SU-DHL-6 (cell line): ENCODE measurements around the gene TCEAL9.

ENCODE experiments used
- H2AFZ ChIP-seq: fragments of 200-600 bp; sonication (generic); 2 replicates; pipeline ENCODE4 v1.6.1; 2014; ENCODE audit warnings: low read depth, mild to moderate bottlenecking, moderate library complexity, mixed read lengths, antibody characterized with exemption, low read length; ENCODE audit not compliant: severe bottlenecking
- H3F3A ChIP-seq: fragments of 200-600 bp; shearing (Covaris generic); 2 replicates; pipeline ENCODE4 v1.6.0; 2016; ENCODE audit warnings: antibody characterized with exemption, mild to moderate bottlenecking; ENCODE audit not compliant: insufficient read depth
- H3K27ac ChIP-seq: fragments of 200-600 bp; sonication (generic); 2 replicates; pipeline ENCODE4 v1.5.1; 2016; ENCODE audit warnings: low read depth, mild to moderate bottlenecking, low read length, moderate library complexity, mixed read lengths
- H3K27me3 ChIP-seq: fragments of 200-600 bp; sonication (generic), shearing (Covaris generic); 2 replicates; pipeline ENCODE4 v1.6.0; 2014; ENCODE audit warnings: mild to moderate bottlenecking, low read length
- H3K36me3 ChIP-seq: fragments of 200-600 bp; sonication (generic); 2 replicates; pipeline ENCODE4 v1.6.1; 2014; ENCODE audit warnings: mild to moderate bottlenecking, low read length, mixed read lengths
- H3K4me2 ChIP-seq: fragments of 300-600, 200-600 bp; shearing (Covaris generic), sonication (generic); 2 replicates; pipeline ENCODE4 v1.6.0; 2014; ENCODE audit warnings: low read length, low read depth, mild to moderate bottlenecking; ENCODE audit not compliant: poor library complexity, severe bottlenecking
- H3K4me3 ChIP-seq: fragments of 200-600 bp; sonication (generic); 2 replicates; pipeline ENCODE4 v1.5.1; 2014; ENCODE audit warnings: antibody characterized with exemption, low read length, mild to moderate bottlenecking, mixed read lengths; ENCODE audit not compliant: insufficient read depth, poor library complexity, severe bottlenecking
- H3K79me2 ChIP-seq: fragments of 200-600 bp; sonication (generic); 2 replicates; pipeline ENCODE4 v1.6.1; 2014; ENCODE audit warnings: mild to moderate bottlenecking, low read length, moderate library complexity; ENCODE audit not compliant: insufficient read depth
- H3K9ac ChIP-seq: fragments of 200-600 bp; sonication (generic); 2 replicates; pipeline ENCODE4 v1.7.0; 2014; ENCODE audit warnings: mild to moderate bottlenecking, low read length
- H3K9me2 ChIP-seq: fragments of 200-600 bp; sonication (generic); replicated peaks from 2 replicates; pipeline ENCODE4 v1.6.1; 2014; ENCODE audit warnings: low read length; ENCODE audit not compliant: insufficient read depth
- H3K9me3 ChIP-seq: fragments of 200-600 bp; sonication (generic); 2 replicates; pipeline ENCODE4 v1.6.1; 2014; ENCODE audit warnings: low read length, mixed read lengths; ENCODE audit not compliant: insufficient read depth
- H4K20me1 ChIP-seq: fragments of 200-600 bp; sonication (generic); 2 replicates; pipeline ENCODE4 v1.6.1; 2014; ENCODE audit warnings: low read depth, mild to moderate bottlenecking, antibody characterized with exemption, low read length, moderate library complexity, mixed read lengths
- CTCF ChIP-seq: fragments of 200-600 bp; sonication (generic); IDR thresholded peaks from one replicate; pipeline ENCODE4 v1.5.1; 2017; ENCODE audit warnings: antibody characterized with exemption, mild to moderate bottlenecking, low read length, moderate library complexity; ENCODE audit not compliant: insufficient read depth, poor library complexity, severe bottlenecking
- EZH2phosphoT487 ChIP-seq: fragments of 200-600 bp; sonication (generic), shearing (Covaris generic); conservative IDR thresholded peaks from 2 replicates; pipeline ENCODE4 v1.6.1; 2018; ENCODE audit warnings: mild to moderate bottlenecking, antibody characterized with exemption, low read length, moderate library complexity, mixed read lengths

The TCEAL9 gene

GRCh38 chrX:103386332-103386731, 30.0 kb downstream of the TCEAL9 start:
- Histone ChIP-seq H3F3A (no peaks in the 10 kb centered on the region), H3K4me2 (no peak overlapping the region), H4K20me1 (no peaks in the 10 kb centered on the region), H3K36me3 (no peaks in the 10 kb centered on the region), H3K9ac (no peak overlapping the region), H3K79me2 (no peaks in the 10 kb centered on the region), H3K27ac (no peak overlapping the region), H3K9me3 (no peaks in the 10 kb centered on the region), H2AFZ (no peak overlapping the region), H3K27me3 (no peaks in the 10 kb centered on the region), H3K9me2 (no peaks in the 10 kb centered on the region), H3K4me3 (no peak overlapping the region)
- TF ChIP-seq EZH2phosphoT487 = no peak
- no peak for TF ChIP-seq CTCF

GRCh38 chrX:103393487-103393886, 37.2 kb downstream of the TCEAL9 start:
- Histone ChIP-seq H3K36me3 (no peaks in the 10 kb centered on the region), H3K27me3 (no peaks in the 10 kb centered on the region), H3K9me3 (no peaks in the 10 kb centered on the region), H3K27ac (no peak overlapping the region), H3F3A (no peaks in the 10 kb centered on the region), H3K4me3 (no peak overlapping the region), H3K9me2 (no peaks in the 10 kb centered on the region), H4K20me1 (no peaks in the 10 kb centered on the region), H2AFZ (no peak overlapping the region), H3K79me2 (no peaks in the 10 kb centered on the region), H3K4me2 (no peak overlapping the region), H3K9ac (no peak overlapping the region)
- TF ChIP-seq EZH2phosphoT487 (no peak), CTCF (no peak)

GRCh38 chrX:103396186-103396585, 39.9 kb downstream of the TCEAL9 start:
- H3K4me3 ChIP-seq = no peak overlapping the region
- H3K9ac ChIP-seq = no peak overlapping the region
- H3K27me3 ChIP-seq = no peaks in the 10 kb centered on the region
- no peaks in the 10 kb centered on the region for H3K36me3 ChIP-seq
- TF ChIP-seq EZH2phosphoT487 = no peak
- no peak for TF ChIP-seq CTCF
- no peaks in the 10 kb centered on the region for H3F3A ChIP-seq
- no peaks in the 10 kb centered on the region for H3K79me2 ChIP-seq
- no peaks in the 10 kb centered on the region for H3K9me2 ChIP-seq
- no peak overlapping the region for H2AFZ ChIP-seq
- H3K4me2 ChIP-seq = no peak overlapping the region
- no peaks in the 10 kb centered on the region for H4K20me1 ChIP-seq
- no peaks in the 10 kb centered on the region for H3K9me3 ChIP-seq
- H3K27ac ChIP-seq = no peak overlapping the region
